HEK293T (cell line): ENCODE data around the gene UGT1A5.

Experiments used
- CTCF ChIA-PET: fragments of 350-600 bp; formaldehyde crosslinking; extraction: SDS; loops from one replicate; lab custom pipeline; 2021; ENCODE audit warnings: antibody characterized with exemption, inconsistent platforms; lab: Yijun Ruan, JAX
- POLR2A ChIA-PET: fragments of 350-600 bp; formaldehyde crosslinking; extraction: SDS; loops from one replicate; lab custom pipeline; 2020; ENCODE audit warnings: antibody characterized with exemption, inconsistent platforms; lab: Yijun Ruan, JAX
- DNase-seq: peaks from one replicate; pipeline ENCODE4 v3.0.0; 2012; ENCODE audit warnings: mixed read lengths; ENCODE audit errors: extremely low spot score
- ARNT ChIP-seq: fragments of 450-650 bp; IDR thresholded peaks from 2 replicates; pipeline ENCODE4 v1.6.1; 2017; ENCODE audit warnings: mild to moderate bottlenecking
- BHLHE40 ChIP-seq: fragments of 450-650 bp; IDR thresholded peaks from 2 replicates; pipeline ENCODE4 v1.6.1; 2016; ENCODE audit warnings: mild to moderate bottlenecking, moderate library complexity, borderline replicate concordance
- CTBP1 ChIP-seq: fragments of 450-650 bp; IDR thresholded peaks from 2 replicates; pipeline ENCODE4 v1.6.1; 2016; ENCODE audit warnings: borderline replicate concordance
- ELF4 ChIP-seq: fragments of 450-650 bp; IDR thresholded peaks from 2 replicates; pipeline ENCODE4 v1.6.1; 2017; ENCODE audit warnings: antibody characterized with exemption
- FOXA1 ChIP-seq: fragments of 450-650 bp; IDR thresholded peaks from 2 replicates; pipeline ENCODE4 v1.6.1; 2016; ENCODE audit warnings: mild to moderate bottlenecking
- FOXK2 ChIP-seq: fragments of 450-650 bp; IDR thresholded peaks from 2 replicates; pipeline ENCODE4 v1.6.1; 2016; ENCODE audit warnings: mild to moderate bottlenecking
- FOXM1 ChIP-seq: fragments of 450-650 bp; IDR thresholded peaks from 2 replicates; pipeline ENCODE4 v1.6.1; 2017; ENCODE audit warnings: mild to moderate bottlenecking, borderline replicate concordance
- HDGF ChIP-seq: fragments of 450-650 bp; IDR thresholded peaks from 2 replicates; pipeline ENCODE4 v1.6.1; 2017; ENCODE audit warnings: antibody characterized with exemption, borderline replicate concordance
- L3MBTL2 ChIP-seq: fragments of 450-650 bp; conservative IDR thresholded peaks from 2 replicates; pipeline ENCODE4 v1.6.1; 2016; ENCODE audit warnings: mild to moderate bottlenecking
- LEF1 ChIP-seq: fragments of 450-650 bp; IDR thresholded peaks from 2 replicates; pipeline ENCODE4 v1.6.1; 2017; ENCODE audit warnings: mild to moderate bottlenecking, borderline replicate concordance
- NFRKB ChIP-seq: fragments of 450-650 bp; IDR thresholded peaks from 2 replicates; pipeline ENCODE4 v1.6.1; 2016; ENCODE audit warnings: mild to moderate bottlenecking, moderate library complexity
- PKNOX1 ChIP-seq: fragments of 450-650 bp; IDR thresholded peaks from 2 replicates; pipeline ENCODE4 v1.6.1; 2016
- SP1 ChIP-seq: fragments of 450-650 bp; IDR thresholded peaks from 2 replicates; pipeline ENCODE4 v1.6.1; 2017
- SUZ12 ChIP-seq: fragments of 450-650 bp; IDR thresholded peaks from 2 replicates; pipeline ENCODE4 v1.6.1; 2016; ENCODE audit warnings: mild to moderate bottlenecking
- TARDBP ChIP-seq: fragments of 450-650 bp; IDR thresholded peaks from 2 replicates; pipeline ENCODE4 v1.6.1; 2016
- ZNF384 ChIP-seq: fragments of 450-650 bp; IDR thresholded peaks from 2 replicates; pipeline ENCODE4 v1.6.1; 2016

The UGT1A5 gene

GRCh38 chr2:233795735-233796171, 83.0 kb downstream of the UGT1A5 start:
- POLR2A ChIA-PET: no interaction called here
- TF ChIP-seq SUZ12 (no peak), L3MBTL2 (no peak), FOXK2 (no peak), ELF4 (no peak), CTBP1 (no peak), ZNF384 (no peak), HDGF (no peak), TARDBP (no peak)
- CTCF ChIA-PET: no interaction called here

GRCh38 chr2:233796254-233796653, 83.5 kb downstream of the UGT1A5 start:
- CTCF ChIA-PET: no interaction called here
- TF ChIP-seq TARDBP (no peak), ARNT (no peak), FOXK2 (no peak), CTBP1 (no peak), NFRKB (no peak), BHLHE40 (no peak), LEF1 (no peak), L3MBTL2 (no peak), ELF4 (no peak), FOXM1 (no peak), SUZ12 (no peak)
- POLR2A ChIA-PET: no interaction called here
- no peak for DNase-seq

More at GRCh38 chr2:233795735-233796171, 83.0 kb downstream of the UGT1A5 start:
- DNase-seq: no peak

GRCh38 chr2:233798335-233799086, 85.8 kb downstream of the UGT1A5 start:
- POLR2A ChIA-PET: no interaction called here
- TF ChIP-seq FOXA1 (no peak), SP1 (no peak), L3MBTL2 (no peak), NFRKB (no peak), TARDBP (no peak), SUZ12 (no peak), FOXM1 (no peak), FOXK2 (no peak), PKNOX1 (no peak), BHLHE40 (no peak), HDGF (no peak), ARNT (no peak), ELF4 (no peak), ZNF384 (no peak)
- CTCF ChIA-PET: no interaction called here
- DNase-seq: no peak

GRCh38 chr2:233799087-233799665, 86.5 kb downstream of the UGT1A5 start:
- no peak for TF ChIP-seq LEF1
- ChIA-PET POLR2A (no interaction called here), CTCF (no interaction called here)
- no peak for DNase-seq

GRCh38 chr2:233799716-233800115, 87.0 kb downstream of the UGT1A5 start:
- ChIA-PET POLR2A (no interaction called here), CTCF (no interaction called here)
- TF ChIP-seq SUZ12: no peak
- no peak for DNase-seq

GRCh38 chr2:233800208-233800607, 87.5 kb downstream of the UGT1A5 start:
- ChIA-PET POLR2A (no interaction called here), CTCF (no interaction called here)
- no peak for TF ChIP-seq FOXK2
- TF ChIP-seq LEF1: no peak
- no peak for TF ChIP-seq CTBP1
- TF ChIP-seq BHLHE40: no peak
- TF ChIP-seq ZNF384: no peak
- DNase-seq: no peak

GRCh38 chr2:233801357-233802131, 88.8 kb downstream of the UGT1A5 start:
- POLR2A ChIA-PET: no interaction called here
- CTCF ChIA-PET: interaction anchor here (0.6 kb wide), 1 partner anchor 21 kb away, joined by 3 read pairs; no protein-coding TSS in a partner anchor
- TF ChIP-seq FOXM1 (no peak), LEF1 (no peak), CTBP1 (no peak), ELF4 (no peak)
- DNase-seq: no peak
